ENCODE results near the gene KLK8.

GRCh38 chr19:50983625-50984292, 17.6 kb downstream of the KLK8 start, which contains the start of gene KLK7:
- TF ChIP-seq CTCF (conservative IDR thresholded peaks at IDR 0.05; ENCODE audit: low read depth, low read length) (no peak), EZH2 (IDR thresholded peaks at IDR 0.05; ENCODE audit: borderline replicate concordance, low read depth, low read length, poor library complexity, severe bottlenecking) (no peak)
